ENCODE measurements around the gene AATK.

AATK gene

DNA sequence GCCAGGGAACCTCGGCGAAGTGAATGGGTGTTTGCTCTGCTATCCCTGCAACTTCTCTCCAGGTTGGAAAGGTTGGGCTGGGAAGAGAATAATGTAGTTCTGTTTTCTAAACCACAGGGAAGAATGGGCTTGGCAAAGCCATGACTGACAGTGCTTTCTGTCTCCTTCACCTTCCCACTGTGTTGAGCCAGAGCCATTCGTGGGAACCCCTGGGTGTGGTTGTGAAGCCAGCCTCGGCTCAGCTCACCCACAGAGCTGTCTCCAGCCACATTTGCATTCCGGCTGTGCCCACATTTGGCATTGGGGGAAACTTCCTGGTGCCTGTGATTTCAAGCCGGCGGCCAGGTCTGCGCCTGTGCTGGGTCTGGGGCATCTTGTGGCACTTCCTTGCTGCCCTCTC is 91.1 kb downstream of the AATK start:
- no peak overlapping the region for H3K4me3 ChIP-seq (ENCODE audit: low read length)
- H3K4me2 ChIP-seq (ENCODE audit: low read length) = no peak overlapping the region

DNA sequence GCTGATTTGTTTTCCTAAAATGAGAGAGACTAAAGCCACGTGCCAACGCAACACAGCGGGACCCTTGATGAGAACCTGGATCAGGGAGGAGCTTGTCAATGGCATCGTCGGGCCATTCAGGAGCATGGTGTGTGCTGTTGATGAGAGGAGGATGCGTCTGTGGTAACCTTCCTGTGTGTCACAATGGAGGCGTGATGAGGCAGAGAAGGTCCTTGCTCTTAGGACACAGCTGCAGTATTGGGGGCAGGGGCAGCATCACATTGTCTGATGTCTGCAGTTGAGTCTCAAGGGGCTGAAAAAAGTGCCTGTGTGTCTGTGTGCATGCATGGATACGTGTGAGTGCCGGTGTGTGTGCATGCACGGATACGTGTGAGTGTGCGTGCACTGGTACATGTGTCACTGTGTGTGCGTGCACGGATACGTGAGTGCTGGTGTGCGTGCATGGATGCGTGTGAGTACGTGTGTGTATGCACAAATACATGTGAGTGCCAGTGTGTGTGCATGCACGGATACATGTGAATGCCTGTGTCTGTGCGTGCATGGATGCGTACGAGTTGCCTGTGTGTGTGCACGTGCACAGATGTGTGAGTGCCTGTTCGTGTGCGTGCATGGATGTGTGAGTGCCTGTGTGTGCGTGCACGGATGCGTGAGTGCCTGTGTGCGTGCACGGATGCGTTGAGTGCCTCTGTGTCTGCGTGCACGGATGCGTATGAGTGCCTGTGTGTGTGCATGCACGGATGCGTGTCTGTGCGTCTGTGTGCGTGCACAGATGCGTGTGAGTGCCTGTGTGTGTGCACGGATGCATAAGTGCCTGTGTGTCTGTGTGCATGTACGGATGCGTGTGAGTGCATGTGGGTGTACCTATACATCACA is 91.8 kb downstream of the AATK start:
- H3K27ac ChIP-seq (ENCODE audit: low read depth, low read length) = no peak overlapping the region
- H4K20me1 ChIP-seq (ENCODE audit: control insufficient read depth, insufficient read depth, low read depth, low read length) = no peaks in the 10 kb centered on the region
- no peaks in the 10 kb centered on the region for H3F3A ChIP-seq (ENCODE audit: control insufficient read depth, insufficient read depth)
- H3K4me3 ChIP-seq (ENCODE audit: low read length) = no peak overlapping the region
- no peaks in the 10 kb centered on the region for H3K9me3 ChIP-seq (ENCODE audit: control insufficient read depth, insufficient read depth, low read length)
- no peak overlapping the region for H3K4me2 ChIP-seq (ENCODE audit: low read length)
- TF ChIP-seq, protein P1, sequence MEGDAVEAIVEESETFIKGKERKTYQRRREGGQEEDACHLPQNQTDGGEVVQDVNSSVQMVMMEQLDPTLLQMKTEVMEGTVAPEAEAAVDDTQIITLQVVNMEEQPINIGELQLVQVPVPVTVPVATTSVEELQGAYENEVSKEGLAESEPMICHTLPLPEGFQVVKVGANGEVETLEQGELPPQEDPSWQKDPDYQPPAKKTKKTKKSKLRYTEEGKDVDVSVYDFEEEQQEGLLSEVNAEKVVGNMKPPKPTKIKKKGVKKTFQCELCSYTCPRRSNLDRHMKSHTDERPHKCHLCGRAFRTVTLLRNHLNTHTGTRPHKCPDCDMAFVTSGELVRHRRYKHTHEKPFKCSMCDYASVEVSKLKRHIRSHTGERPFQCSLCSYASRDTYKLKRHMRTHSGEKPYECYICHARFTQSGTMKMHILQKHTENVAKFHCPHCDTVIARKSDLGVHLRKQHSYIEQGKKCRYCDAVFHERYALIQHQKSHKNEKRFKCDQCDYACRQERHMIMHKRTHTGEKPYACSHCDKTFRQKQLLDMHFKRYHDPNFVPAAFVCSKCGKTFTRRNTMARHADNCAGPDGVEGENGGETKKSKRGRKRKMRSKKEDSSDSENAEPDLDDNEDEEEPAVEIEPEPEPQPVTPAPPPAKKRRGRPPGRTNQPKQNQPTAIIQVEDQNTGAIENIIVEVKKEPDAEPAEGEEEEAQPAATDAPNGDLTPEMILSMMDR (IDR thresholded peaks at IDR 0.05; ENCODE audit: low read depth, low read length, poor library complexity, severe bottlenecking) = no peak
- no peak for TF ChIP-seq EZH2phosphoT487 (IDR thresholded peaks at IDR 0.05; ENCODE audit: borderline replicate concordance, low read length)
- H3K36me3 ChIP-seq (ENCODE audit: control insufficient read depth, low read length) = no peaks in the 10 kb centered on the region
- H3K79me2 ChIP-seq (ENCODE audit: control insufficient read depth, low read length) = no peaks in the 10 kb centered on the region
- H3K4me1 ChIP-seq (ENCODE audit: control insufficient read depth, low read length) = no peaks in the 10 kb centered on the region
- no peaks in the 10 kb centered on the region for H3K27me3 ChIP-seq (ENCODE audit: control insufficient read depth, low read length)
- no peaks in the 10 kb centered on the region for H3K9me2 ChIP-seq (replicated peaks; ENCODE audit: control insufficient read depth, low read length)

More for the DNA sequence above, 91.1 kb downstream of the AATK start:
- TF ChIP-seq, protein P1 (IDR thresholded peaks at IDR 0.05; ENCODE audit: low read depth, low read length, poor library complexity, severe bottlenecking) = no peak
- TF ChIP-seq EZH2phosphoT487 (IDR thresholded peaks at IDR 0.05; ENCODE audit: borderline replicate concordance, low read length) = no peak
- no peaks in the 10 kb centered on the region for H3K4me1 ChIP-seq (ENCODE audit: control insufficient read depth, low read length)
- H3K9me2 ChIP-seq (replicated peaks; ENCODE audit: control insufficient read depth, low read length) = no peaks in the 10 kb centered on the region
- no peaks in the 10 kb centered on the region for H3K79me2 ChIP-seq (ENCODE audit: control insufficient read depth, low read length)
- H3F3A ChIP-seq (ENCODE audit: control insufficient read depth, insufficient read depth) = no peaks in the 10 kb centered on the region
- H3K36me3 ChIP-seq (ENCODE audit: control insufficient read depth, low read length) = no peaks in the 10 kb centered on the region
- H4K20me1 ChIP-seq (ENCODE audit: control insufficient read depth, insufficient read depth, low read depth, low read length) = no peaks in the 10 kb centered on the region
- no peak overlapping the region for H3K27ac ChIP-seq (ENCODE audit: low read depth, low read length)
- no peaks in the 10 kb centered on the region for H3K9me3 ChIP-seq (ENCODE audit: control insufficient read depth, insufficient read depth, low read length)
- no peaks in the 10 kb centered on the region for H3K27me3 ChIP-seq (ENCODE audit: control insufficient read depth, low read length)

DNA sequence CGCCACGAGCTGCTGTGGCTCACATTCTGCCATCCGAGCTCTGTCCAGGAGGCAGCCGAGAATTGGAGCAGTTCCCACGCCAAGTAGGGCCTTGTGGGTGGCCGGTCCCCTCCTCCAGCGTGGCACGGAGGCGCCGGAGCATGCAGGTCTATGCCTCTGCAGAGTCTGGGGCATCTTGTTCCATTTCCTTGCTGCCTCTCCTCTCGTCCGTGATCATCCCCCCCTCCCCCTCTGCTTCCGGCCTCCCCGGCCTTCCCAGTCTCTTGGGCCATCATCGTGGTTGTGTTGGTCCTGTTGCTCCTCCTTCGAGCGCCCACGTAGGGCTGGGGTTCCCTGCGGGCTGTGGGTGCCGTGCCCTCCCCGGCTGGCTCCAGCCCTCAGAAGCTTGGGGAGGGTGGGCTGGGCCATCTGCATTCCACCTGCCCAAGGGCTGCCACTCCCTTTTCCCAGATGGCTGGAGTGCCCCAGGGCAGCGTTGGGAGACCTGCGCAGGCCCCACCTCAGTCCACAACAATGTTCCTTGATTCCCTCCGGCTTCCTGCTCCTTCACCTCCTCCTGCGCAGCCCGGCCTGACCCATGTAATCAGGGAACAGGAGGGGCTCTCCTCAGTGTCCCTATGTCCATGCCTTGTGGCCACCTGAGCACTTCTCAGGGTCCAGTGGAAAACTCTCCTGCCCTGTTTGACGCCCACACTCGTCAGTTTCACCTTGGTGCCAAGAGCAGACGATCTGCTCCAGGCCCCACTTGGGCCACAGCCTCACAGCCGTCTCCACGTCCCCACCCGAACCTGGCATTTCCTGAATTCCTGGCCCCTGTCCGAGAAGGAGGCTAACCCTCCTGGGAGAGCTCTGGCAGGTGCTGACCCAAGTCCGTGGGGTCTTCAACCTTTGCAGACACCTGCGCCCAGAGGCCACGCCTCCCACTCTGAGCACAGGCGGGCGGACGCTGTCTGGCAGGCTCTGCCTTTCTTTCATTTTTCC is 94.0 kb downstream of the AATK start:
- Histone ChIP-seq H3K4me2 (ENCODE audit: low read length) (no peak overlapping the region), H3K27me3 (ENCODE audit: control insufficient read depth, low read length) (no peaks in the 10 kb centered on the region), H4K20me1 (ENCODE audit: control insufficient read depth, insufficient read depth, low read depth, low read length) (no peaks in the 10 kb centered on the region), H3K4me1 (ENCODE audit: control insufficient read depth, low read length) (no peaks in the 10 kb centered on the region), H3K9me3 (ENCODE audit: control insufficient read depth, insufficient read depth, low read length) (no peaks in the 10 kb centered on the region), H3K9me2 (replicated peaks; ENCODE audit: control insufficient read depth, low read length) (no peaks in the 10 kb centered on the region), H3K27ac (ENCODE audit: low read depth, low read length) (no peak overlapping the region), H3K36me3 (ENCODE audit: control insufficient read depth, low read length) (no peaks in the 10 kb centered on the region), H3K79me2 (ENCODE audit: control insufficient read depth, low read length) (no peaks in the 10 kb centered on the region), H3F3A (ENCODE audit: control insufficient read depth, insufficient read depth) (no peaks in the 10 kb centered on the region), H3K4me3 (ENCODE audit: low read length) (no peak overlapping the region)
- TF ChIP-seq, protein P1 (IDR thresholded peaks at IDR 0.05; ENCODE audit: low read depth, low read length, poor library complexity, severe bottlenecking) = no peak
- no peak for TF ChIP-seq EZH2phosphoT487 (IDR thresholded peaks at IDR 0.05; ENCODE audit: borderline replicate concordance, low read length)
